Pancreas (tissue), 10 donors: ENCODE data around the gene CAMK1D. TPM values are rescaled to one million over a fixed set of nuclear protein-coding genes. Genes with fewer than 3 reads are reported as not detected.

Experiments
- ATAC-seq, 4 donors: fragments of 200-7000 bp; cut with Tn5 transposase; one replicate each; pipeline versions ENCODE4 v1.8.0 to v1.9.1; 2020; ENCODE audit warnings: mild to moderate bottlenecking in 4 of 4, moderate library complexity in 4 of 4
- DNase-seq, 6 donors: peaks; one replicate each; pipeline ENCODE4 v3.0.0-alpha.2; 2020
- FAIRE-seq: peaks from 2 replicates; lab custom pipeline; 2012; peaks lifted over from hg19 to GRCh38; lab: Jason Lieb, UNC
- H3K27ac ChIP-seq, 4 donors: fragments of 200-600 bp; sonication (generic); 1 replicate in 3 of 4; 2 replicates in 1 of 4; pipeline versions ENCODE4 v1.5.0 to v1.8.0; 2020
- H3K27me3 ChIP-seq, 4 donors: fragments of 200-600 bp; one replicate each; pipeline ENCODE4 v1.8.0; 2021
- H3K36me3 ChIP-seq, 3 donors: fragments of 200-600 bp; sonication (generic) in 1 of 3; one replicate each; pipeline versions ENCODE4 v1.5.0 to v1.8.0; 2020 to 2021
- H3K4me1 ChIP-seq, 3 donors: fragments of 200-600 bp; one replicate each; pipeline ENCODE4 v1.8.0; 2021
- H3K4me3 ChIP-seq, 4 donors: fragments of 200-600 bp; sonication (generic) in 2 of 4; one replicate each; pipeline versions ENCODE4 v1.5.0 to v1.8.0; 2020 to 2021
- H3K9me3 ChIP-seq, 4 donors: fragments of 200-600 bp; one replicate each; pipeline ENCODE4 v1.8.0; 2021
- CTCF ChIP-seq, 4 donors: fragments of 200-600 bp; sonication (generic) in 3 of 4; IDR thresholded peaks; one replicate each; pipeline versions ENCODE4 v1.5.0 to v1.8.0; 2021; ENCODE audit warnings: antibody characterized with exemption in 4 of 4
- WGBS, 2 donors: extraction: QIAGEN DNeasy Blood & Tissue Kit; methylation state at CpG; one replicate each; pipeline ENCODE4 v1.1.7; 2013; 5-methylcytosine and 5-hydroxymethylcytosine counted together
- intact Hi-C, 3 donors: fragments of 100-400 bp; cut with DNase I; formaldehyde crosslinking; loops; one replicate each; pipeline versions ENCODE4 v1.11.1 to v1.14.2; 2022
- polyA plus RNA-seq, 2 donors: library from polyadenylated mRNA; stranded (reverse); fragments of 200-250 nt; gene quantifications; one replicate each; pipeline ENCODE4 v1.2.3, GENCODE V29; 2013
- total RNA-seq, 6 donors: library from RNA; stranded (reverse); fragmentation: NEBNext Ultra II Directional in 4 of 6; extraction: Animal tissue kit (Norgen Biotek cat#: 25700) in 4 of 6; gene quantifications; one replicate each; pipeline versions ENCODE4 v1.2.1 to v1.2.4, GENCODE V29; 2021 to 2023
- donor health status: healthy with polysubstance abuse.
- donor health status: DM: no; HTN: no; CAD: no; lungs with moderate emphysema.
- donor health status: DM: no; HTN: no; CAD: no.
- donor health status: control.
- donor health status: control.
- donor health status: Bipolar disorder and iron deficiency.
- donor health status: DM: yes; HTN: yes; CAD: no.
- donor health status: DM: no; HTN: no; CAD: no.
- donor health status: DM: no; HTN: no; CAD: no.
- donor health status: DM: yes; HTN: yes; CAD: no.

The CAMK1D gene
- total and polyA plus RNA-seq, 8 donors = 2.9 to 30.1 (median 22.7) TPM

- intact Hi-C loops = no loop called here
- H3K27ac ChIP-seq = no peak overlapping the region
- no peaks in the 10 kb centered on the region for H3K4me1 ChIP-seq
- no peak for ATAC-seq
- H3K27me3 ChIP-seq = no peaks in the 10 kb centered on the region
- H3K9me3 ChIP-seq = no peaks in the 10 kb centered on the region
- H3K4me3 ChIP-seq = no peak overlapping the region
- WGBS, 2 donors = 94 to 98% methylated on average over 2 of the region's 2 CpGs
- FAIRE-seq = no peak
- no peak for TF ChIP-seq CTCF (IDR thresholded peaks at IDR 0.05)
- no peak for DNase-seq
- H3K36me3 ChIP-seq = no peaks in the 10 kb centered on the region
Measured at GRCh38 chr10:12595936-12596576, 246.7 kb downstream of the CAMK1D start.

- DNase-seq (no peak), ATAC-seq (no peak), FAIRE-seq (no peak)
- Histone ChIP-seq H3K27me3 (no peaks in the 10 kb centered on the region), H3K4me3 (no peak overlapping the region), H3K27ac (no peak overlapping the region), H3K36me3 (no peaks in the 10 kb centered on the region), H3K4me1 (no peaks in the 10 kb centered on the region), H3K9me3 (no peaks in the 10 kb centered on the region)
- no peak for TF ChIP-seq CTCF (IDR thresholded peaks at IDR 0.05)
- intact Hi-C loops = no loop called here
- WGBS, 2 donors = 93 to 95% methylated on average over 6 of the region's 6 CpGs
Measured at GRCh38 chr10:12597176-12597575, 247.8 kb downstream of the CAMK1D start.

GRCh38 chr10:12597788-12598765 lies 248.7 kb downstream of the CAMK1D start:
- H3K9me3 ChIP-seq = no peaks in the 10 kb centered on the region
- no peak for FAIRE-seq

GRCh38 chr10:12600652-12601051 lies 251.3 kb downstream of the CAMK1D start:
- no peak overlapping the region for H3K27ac ChIP-seq

More at GRCh38 chr10:12597788-12598765, 248.7 kb downstream of the CAMK1D start:
- H3K27ac ChIP-seq = no peak overlapping the region
- no peaks in the 10 kb centered on the region for H3K36me3 ChIP-seq
- WGBS, 2 donors = 80 to 85% methylated on average over 15 of the region's 15 CpGs
- H3K27me3 ChIP-seq = no peaks in the 10 kb centered on the region
- no peak for ATAC-seq
- no peak for TF ChIP-seq CTCF (IDR thresholded peaks at IDR 0.05)
- no peak for DNase-seq
- no peak overlapping the region for H3K4me3 ChIP-seq
- no peaks in the 10 kb centered on the region for H3K4me1 ChIP-seq
- intact Hi-C loops = no loop called here

More at GRCh38 chr10:12600652-12601051, 251.3 kb downstream of the CAMK1D start:
- intact Hi-C loops = no loop called here
- peaks cover 4 to 7% (median 5%) of the 10 kb centered on the region in 3 donors for H3K4me1 ChIP-seq
- 69 to 73% methylated on average over 4 of the region's 4 CpGs for WGBS, 2 donors
- H3K4me3 ChIP-seq = no peak overlapping the region
- no peak for TF ChIP-seq CTCF (IDR thresholded peaks at IDR 0.05)
- FAIRE-seq (no peak), ATAC-seq (no peak), DNase-seq (no peak)
- H3K9me3 ChIP-seq = no peaks in the 10 kb centered on the region
- H3K27me3 ChIP-seq = no peaks in the 10 kb centered on the region
- no peaks in the 10 kb centered on the region for H3K36me3 ChIP-seq
